ENCODE results near the gene AP4E1. TPM values are rescaled to one million over a fixed set of nuclear protein-coding genes. Genes with fewer than 3 reads are reported as not detected.

The AP4E1 gene
- total RNA-seq, 1 experiment from 2014 or later, result 11.8 TPM

DNA sequence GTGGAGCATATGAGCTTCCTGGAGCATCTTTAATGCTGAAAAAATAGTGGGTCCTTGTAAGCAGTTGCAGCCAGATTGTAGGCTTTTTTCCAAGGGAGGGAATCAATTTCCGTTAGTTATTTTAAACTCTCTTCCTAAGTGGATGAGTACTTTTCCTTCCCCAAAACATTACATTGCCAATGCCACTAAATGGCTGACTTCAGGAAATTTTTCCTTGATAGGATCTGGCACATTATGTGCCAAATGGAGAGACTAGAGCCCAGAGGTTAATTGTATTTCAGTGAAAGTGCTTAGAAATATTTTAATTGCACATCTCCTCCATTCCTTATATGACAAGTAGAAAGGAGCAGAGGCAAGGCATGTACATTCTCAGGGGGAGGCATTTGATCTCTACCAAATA, 102.7 kb downstream of the AP4E1 start:
- no peak for DNase-seq (ENCODE audit: extremely low read depth, low read depth)

DNA sequence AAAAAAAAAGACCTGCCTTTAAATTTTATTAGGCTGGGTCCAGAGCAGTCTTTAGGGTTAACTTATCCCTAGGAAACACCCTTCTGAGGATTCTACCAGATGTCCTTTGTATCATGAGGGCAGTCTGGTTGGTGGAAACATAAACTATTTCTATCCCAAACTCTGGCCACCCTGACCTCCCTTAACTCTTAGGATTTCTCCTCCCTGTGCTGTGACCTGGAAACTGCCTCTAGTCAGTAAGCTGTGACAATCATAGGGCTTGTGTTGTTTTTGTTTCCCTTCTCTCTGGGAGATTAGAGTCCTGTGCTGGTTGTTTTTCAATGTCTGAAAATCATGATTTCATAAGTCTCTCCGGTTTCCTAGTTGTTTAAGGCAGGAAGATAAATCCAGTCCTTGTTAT, 108.1 kb downstream of the AP4E1 start:
- no peak for DNase-seq (ENCODE audit: extremely low read depth, low read depth)

DNA sequence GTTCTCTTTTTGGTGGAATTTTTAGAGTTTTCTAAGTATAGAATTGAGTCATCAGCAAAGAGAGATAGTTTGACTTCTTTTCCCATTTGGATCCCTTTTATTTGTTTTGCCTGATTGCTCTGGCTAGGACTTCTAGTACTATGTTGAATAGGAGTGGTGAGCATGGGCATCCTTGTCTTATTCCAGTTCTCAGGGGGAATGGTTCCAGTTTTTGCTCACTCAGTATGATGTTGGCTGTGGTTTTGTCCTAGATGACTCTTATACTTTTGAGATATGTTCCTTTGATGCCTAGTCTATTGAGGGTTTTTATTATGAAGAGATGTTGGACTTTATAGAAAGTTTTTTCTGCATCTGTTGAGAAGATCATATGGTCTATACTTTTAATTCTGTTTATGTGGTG, 113.7 kb downstream of the AP4E1 start:
- DNase-seq (ENCODE audit: extremely low read depth, low read depth), result no peak

DNA sequence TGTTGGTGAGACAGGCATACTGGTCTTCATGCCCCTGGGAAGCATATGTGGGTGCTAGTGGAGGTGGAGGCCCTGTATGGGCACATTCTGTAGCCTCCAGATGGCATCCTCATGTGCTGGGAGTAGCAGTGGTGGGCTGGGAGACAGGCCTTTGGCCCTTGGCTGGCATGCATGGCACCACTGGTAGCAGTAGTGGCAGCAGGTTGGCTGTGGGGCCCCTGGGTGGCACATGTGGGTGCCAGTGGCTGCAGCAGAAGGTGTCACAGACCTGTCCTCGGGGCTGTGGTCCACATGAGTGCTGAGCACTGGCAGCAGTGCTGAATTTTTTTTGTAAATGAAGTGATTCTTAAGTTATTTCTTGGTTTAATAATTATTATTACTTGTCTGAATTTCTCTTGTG, 115.0 kb downstream of the AP4E1 start:
- DNase-seq (ENCODE audit: extremely low read depth, low read depth), result no peak

DNA sequence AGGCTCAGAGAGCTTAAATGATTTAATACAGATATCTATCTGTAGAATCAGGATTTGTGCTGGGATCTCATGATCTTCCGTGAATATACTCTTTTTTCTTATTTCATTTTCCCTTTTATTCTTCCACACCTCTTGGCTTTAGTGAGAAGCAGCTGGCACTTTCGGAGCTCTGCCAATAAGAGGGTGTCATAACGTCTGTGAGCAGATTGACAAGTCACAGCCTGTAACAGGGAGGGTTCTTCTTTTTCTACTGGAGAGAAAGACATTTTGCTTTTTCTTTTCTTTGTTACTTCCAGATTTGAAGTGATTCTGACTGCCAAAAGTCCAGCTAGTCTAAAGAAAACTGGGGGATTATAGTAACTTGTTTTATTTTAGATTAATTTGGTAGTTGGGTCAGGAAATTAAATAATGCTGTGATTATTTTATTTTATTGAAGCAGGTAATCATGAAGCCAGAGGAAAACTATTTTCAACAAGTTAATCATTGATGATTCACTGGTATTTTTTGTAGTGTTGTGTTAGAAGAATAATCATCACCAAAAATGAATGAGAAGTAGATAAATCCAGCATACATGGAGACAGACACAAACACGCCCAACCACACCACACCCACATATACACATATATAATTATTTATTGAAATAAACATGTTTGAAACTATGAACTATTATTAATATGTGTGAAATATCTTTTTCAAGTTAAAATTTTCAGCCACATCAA, 116.4 kb downstream of the AP4E1 start:
- DNase-seq (ENCODE audit: extremely low read depth, low read depth), result no peak

DNA sequence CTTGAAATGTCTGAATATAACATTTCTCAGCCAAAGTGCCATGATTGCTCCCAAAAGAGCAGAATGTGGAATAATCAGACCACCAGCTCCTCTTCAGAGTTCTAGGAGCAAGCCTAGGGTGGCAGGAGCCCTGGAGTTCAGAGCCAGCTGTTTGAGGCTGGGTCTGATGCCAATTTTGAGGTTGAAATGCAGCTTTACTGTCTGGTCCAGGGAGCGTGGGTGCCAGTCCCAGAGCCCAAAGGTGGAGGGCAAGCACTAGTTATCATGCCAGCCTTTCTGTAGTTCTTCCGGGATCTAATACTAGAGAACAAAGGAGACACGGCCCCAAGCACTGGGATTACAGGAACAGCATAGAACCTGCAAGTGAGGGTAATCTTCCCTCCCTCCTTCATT, 117.0 kb downstream of the AP4E1 start:
- DNase-seq (ENCODE audit: extremely low read depth, low read depth), result no peak

DNA sequence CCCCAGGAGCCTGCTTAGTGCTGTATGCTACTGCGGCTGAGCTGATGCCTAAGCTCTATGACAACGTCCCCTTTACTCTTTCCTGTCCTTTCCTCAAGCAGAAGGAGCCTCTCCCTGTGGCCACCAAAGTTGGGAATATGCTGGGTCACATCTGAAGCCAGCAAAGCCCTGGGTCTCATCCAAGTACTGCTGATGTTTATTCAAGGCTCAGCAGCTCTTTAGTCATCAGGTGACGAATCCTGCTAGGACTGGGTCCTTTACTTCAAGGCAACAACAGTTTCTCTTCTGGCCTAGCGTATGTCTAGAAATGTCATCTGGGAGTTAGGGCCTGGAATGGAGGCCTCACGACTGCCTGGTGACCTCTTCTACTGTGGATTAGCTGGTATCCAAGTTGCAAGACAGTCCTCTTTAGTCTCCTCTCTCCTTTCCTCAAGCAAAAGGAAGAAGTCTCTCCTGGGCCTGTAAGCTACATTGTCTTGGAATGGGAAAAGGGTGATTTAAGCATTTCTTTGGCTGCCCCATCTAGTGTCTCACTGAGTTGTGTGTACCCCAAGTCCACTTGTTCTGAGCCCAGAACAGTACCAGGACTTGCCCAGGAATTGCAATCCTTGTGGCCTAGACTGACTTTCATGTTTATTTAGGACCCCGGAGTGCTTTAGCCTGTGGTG, 122.3 kb downstream of the AP4E1 start:
- DNase-seq (ENCODE audit: extremely low read depth, low read depth), result peak; percentile 12

DNA sequence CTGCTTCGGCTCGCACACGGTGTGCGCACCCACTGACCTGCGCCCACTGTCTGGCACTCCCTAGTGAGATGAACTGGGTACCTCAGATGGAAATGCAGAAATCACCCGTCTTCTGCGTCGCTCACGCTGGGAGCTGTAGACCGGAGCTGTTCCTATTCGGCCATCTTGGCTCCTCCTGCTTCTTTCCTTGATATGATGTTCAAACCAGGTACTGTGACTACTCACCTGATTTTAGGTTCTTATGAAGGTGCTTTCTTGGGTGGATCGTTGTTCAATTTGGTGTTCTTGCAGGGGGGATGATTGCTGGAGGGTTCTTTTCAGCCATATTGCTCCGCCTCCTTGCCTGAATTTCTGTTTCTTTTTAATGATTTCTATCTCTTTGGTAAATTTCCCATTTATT, 129.0 kb downstream of the AP4E1 start:
- DNase-seq (ENCODE audit: extremely low read depth, low read depth), result peak; percentile 22

DNA sequence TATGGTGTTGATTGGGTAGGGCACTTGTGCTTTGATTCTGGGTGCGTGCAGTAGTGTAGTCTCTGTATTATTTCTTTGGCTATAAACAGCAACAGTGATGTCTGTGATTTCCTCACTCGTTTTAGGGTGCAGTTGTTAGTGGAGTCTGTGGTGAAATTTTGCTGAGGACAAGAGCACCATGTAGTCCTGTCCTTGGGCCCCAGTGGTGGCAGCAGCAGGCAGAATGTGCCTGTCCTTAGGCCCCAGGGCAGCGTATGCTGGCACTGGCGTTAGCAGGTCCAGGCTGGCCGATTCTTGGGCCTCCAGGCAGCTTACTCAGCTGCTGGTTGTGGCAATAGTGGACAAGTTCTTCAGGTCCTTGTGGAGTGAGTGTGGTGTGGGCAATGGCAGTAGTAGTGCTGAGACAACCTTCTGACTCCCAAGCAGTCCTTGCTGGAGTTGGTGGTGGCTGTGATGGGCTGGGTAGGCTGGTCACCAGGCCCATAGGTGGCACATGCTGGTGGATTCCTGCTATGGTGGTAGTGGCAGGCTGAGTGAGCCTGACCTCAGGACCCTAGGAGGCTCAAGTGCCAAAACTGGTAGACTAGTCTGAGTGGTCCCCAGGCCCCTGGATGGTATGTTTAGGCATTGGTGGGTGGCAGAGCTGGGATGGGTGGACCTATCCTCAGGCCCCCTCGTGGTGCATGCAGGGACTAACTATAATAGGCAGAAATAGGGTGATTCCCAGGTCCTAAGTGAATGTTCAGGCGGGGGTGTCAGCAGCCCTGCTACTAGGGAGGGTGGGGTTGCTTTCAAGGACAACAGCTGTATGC, 129.9 kb downstream of the AP4E1 start:
- peak; percentile 16 for DNase-seq (ENCODE audit: extremely low read depth, low read depth)

DNA sequence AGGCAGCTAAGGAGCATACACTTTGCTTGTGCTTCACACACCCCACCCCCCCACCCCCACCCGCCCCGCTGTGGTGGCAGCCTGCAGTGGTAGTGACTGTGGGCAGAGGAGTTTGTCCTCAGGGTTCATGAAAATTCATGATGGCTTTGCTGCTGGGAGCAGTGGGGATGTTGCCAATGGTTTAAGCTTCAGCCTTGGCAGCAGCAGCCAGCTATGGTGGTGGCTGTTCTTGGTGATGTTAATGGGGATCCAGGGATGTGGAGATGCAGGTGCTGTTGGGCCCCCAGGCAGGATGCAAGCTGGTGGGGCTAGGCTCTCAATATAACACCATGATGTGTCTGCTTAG, 130.5 kb downstream of the AP4E1 start:
- DNase-seq (ENCODE audit: extremely low read depth, low read depth), result no peak

DNA sequence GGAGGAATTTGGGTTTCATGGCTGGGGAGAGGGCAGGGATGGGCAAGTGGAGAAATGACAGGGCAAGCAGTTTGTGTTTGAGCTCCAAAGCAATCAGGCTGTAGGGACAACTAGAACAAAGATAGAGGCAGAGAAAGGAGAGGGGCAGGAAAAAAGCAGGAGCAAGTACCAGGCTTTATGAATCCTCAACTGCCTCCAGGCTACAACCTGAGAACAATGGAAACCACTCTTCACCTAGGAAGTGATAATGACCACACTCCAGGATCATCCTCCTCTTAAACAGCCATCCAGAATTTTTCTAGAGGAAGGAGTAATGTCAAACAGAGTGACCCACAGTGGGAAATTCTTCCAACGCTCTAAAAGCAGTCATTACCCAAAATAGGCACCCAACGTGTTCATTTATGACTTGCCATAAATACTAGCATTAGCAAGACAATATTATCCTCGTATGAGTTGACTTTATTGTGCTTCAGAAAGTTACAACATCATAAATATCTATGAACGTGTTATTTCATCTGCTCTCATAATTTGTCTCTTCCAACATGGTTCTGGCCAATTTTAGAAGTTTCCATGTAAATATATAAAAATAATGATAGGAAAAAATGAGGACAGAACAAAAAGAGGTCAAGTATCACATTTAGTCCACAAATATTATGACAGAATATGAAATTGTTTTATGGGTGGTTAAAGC, 135.7 kb downstream of the AP4E1 start:
- DNase-seq (ENCODE audit: extremely low read depth, low read depth), result no peak

DNA sequence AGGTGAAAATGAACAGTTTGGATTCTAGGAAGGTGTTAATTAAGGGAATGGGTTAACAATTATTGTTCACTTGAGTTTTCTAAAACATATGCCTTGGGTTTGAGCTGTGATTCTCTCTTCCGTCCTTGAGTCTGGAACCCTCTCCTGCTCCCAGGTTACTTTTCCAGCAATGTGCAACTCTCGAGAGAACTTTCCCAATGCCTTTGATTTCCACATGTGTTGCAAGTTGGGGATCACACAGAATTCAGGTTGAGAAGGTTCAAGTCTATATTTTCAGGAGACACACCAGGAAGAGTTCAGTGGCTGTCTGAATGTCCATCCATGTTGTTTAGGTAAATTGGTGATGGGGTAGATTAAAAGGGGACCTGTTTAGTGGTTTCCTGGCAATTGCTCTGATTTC, 137.5 kb downstream of the AP4E1 start:
- no peak for DNase-seq (ENCODE audit: extremely low read depth, low read depth)

DNA sequence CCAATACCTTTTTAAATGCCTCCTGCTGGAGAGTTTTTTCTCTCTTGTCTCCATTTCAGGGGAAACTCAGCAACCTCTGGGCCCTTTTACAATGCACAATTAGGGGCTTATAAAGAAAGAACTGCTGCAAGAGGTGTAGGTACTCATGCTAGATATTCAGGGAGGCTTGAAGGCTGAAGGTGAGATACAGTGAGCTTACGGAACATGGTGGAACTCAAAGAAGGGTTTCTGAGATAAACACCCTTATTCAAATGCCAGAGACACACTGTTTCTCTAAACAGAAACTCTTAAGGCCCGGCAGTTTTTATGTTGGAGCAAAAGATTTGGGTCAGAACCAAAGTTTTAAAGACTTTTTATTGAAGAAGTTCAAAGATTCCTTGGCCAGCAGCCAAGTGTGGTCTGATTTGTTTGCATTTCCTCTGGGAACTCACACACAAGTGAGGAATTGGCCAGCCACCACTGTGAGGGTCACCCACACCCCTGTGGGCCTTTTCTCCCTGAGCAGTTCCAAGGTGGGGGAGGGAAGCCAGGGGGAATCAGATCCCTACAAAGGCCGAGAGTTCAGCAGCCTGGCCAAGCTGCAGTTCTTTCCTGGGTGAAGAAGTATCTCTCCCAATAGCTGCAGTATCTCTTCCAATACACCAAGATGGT, 138.4 kb downstream of the AP4E1 start:
- no peak for DNase-seq (ENCODE audit: extremely low read depth, low read depth)

DNA sequence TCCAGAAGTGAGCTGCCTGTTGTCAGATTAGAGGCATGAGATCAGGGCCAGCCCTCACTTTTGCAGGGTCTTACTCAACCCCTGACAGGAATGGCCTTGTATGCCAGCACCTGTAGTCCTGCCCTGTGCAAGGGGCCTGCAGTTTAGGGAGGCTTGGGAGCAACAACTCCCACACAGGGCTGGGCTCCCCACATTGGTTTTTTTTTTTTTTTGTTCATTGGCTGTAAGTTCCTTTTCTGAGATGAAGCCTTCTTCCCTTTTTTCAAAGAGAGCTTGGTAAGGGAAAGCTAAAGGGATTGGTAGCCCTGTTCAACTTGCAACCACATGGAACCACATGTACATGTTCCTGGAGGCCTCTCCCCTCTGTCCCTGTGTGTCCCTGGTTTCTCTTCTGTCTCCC, 139.8 kb downstream of the AP4E1 start:
- DNase-seq (ENCODE audit: extremely low read depth, low read depth), result no peak

DNA sequence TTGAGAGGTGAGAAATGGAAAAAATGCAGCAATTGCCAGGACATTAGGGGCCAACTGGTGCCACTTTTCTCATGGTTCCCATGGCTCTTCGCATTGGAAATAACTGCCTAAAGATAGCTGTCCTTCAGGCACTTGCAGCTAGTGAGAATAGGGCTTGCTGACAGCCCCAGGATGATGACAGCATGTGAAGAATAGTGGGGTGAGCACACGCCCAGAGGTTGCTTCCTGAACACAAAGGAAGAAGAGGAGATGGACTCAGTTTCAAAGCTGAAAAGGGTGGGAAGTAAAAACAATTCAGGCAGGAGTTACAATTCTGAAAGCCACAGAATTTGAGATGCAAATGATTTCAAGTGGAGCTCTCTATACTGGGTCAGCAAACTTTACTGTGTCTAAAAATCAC, 140.6 kb downstream of the AP4E1 start:
- no peak for DNase-seq (ENCODE audit: extremely low read depth, low read depth)

DNA sequence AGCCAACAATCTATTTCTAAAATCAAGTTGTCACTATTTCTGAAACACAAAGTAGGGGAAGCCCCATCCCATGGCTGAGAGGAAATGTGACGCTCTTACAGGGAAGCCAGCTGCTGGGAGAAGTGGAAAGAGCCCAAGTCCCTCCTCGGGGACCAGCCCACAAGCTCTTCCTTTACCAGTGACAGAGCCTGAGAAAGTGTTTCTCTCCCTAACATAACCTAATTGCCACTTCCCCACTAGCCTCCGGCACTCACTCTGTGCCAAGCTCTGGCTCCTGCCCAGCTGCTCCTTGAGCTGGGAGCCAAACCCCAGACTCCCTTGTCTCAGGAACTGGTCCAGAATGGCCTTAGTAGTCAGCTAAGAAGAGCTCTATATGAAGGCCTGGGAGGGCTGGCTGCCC, 143.3 kb downstream of the AP4E1 start:
- no peak for DNase-seq (ENCODE audit: extremely low read depth, low read depth)

DNA sequence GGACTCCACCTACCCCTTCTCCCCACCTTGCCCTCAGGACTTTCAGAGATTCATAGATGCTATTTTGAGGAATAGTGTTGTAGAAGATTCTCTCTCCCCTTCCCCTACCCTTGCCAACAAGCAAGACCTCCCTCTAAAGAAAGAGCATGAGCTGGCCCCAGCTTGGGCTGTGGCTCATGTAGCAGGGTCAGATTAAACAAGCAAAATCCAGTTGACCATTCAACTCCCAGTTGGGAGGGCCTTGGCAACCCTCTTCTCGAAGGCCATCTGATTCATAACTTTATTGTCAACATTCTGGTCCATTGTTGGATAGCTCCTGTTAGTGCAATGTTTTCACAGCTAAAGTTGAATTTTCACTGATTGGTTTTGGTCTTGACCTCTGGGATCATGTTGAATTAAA, 145.1 kb downstream of the AP4E1 start:
- DNase-seq (ENCODE audit: extremely low read depth, low read depth), result no peak

DNA sequence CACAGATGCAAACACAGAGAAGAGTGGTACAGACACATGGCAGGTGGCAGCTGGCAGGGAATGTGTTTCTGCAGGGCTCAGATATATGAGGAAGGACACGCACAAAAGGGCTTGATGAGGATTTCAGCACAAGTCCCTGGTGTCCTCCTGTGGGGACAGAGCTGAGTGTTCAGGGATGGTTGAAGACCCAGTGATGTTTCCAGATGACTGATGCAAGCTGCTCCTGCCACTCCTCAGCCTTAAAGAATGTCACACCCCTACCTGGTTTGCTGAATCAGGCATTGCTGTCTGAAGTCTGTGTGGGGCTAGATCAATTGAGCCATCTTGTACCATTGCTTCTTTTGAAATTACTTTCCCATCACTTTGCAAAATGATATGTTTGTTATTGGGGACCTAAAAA, 146.1 kb downstream of the AP4E1 start:
- no peak for DNase-seq (ENCODE audit: extremely low read depth, low read depth)

All from NCI-H460 (cell line).